Muscle of leg (tissue), 11 donors: Measurements from ENCODE around the gene FKBP2. TPM values are rescaled to one million over a fixed set of nuclear protein-coding genes. Genes with fewer than 3 reads are reported as not detected.
"Not testable (repeated sequence)": the region's sequence is repeated elsewhere in the genome, so short reads cannot be mapped to it uniquely, and the experiment has no call there.

Experiments used
- DNase-seq: peaks from one replicate; pipeline ENCODE4 v3.0.0; 2013
- H3K27ac ChIP-seq: one replicate; pipeline ENCODE4 v1.5.1; 2013; ENCODE audit warnings: mild to moderate bottlenecking, low read length, control low read depth
- H3K27me3 ChIP-seq: one replicate; pipeline ENCODE4 v1.6.1; 2013; ENCODE audit warnings: low read length; ENCODE audit not compliant: control insufficient read depth, insufficient read depth
- H3K36me3 ChIP-seq: one replicate; pipeline ENCODE4 v1.6.1; 2013; ENCODE audit warnings: low read length; ENCODE audit not compliant: control insufficient read depth, insufficient read depth
- H3K4me1 ChIP-seq: one replicate; pipeline ENCODE4 v1.6.1; 2013; ENCODE audit warnings: low read length; ENCODE audit not compliant: control insufficient read depth, insufficient read depth
- H3K4me3 ChIP-seq: one replicate; pipeline ENCODE4 v1.5.1; 2013; ENCODE audit warnings: low read length, control low read depth
- H3K9me3 ChIP-seq: replicated peaks from 2 replicates; pipeline ENCODE4 v1.6.1; 2013; ENCODE audit warnings: low read depth, low read length; ENCODE audit not compliant: control insufficient read depth
- WGBS: methylation state at CpG from one replicate; pipeline ENCODE4 v1.1.5; 2013; ENCODE audit warnings: missing lambda C conversion rate; ENCODE audit not compliant: insufficient coverage; 5-methylcytosine and 5-hydroxymethylcytosine counted together
- polyA plus RNA-seq, 8 donors: library from polyadenylated mRNA; unstranded; fragments of 120-200 nt; gene quantifications; one replicate each; pipeline versions ENCODE4 v1.2.1 to v1.2.3, GENCODE V29; 2013; ENCODE audit warnings: inconsistent platforms in 1 of 8, low replicate concordance in 1 of 8; ENCODE audit not compliant: insufficient read length in 8 of 8, insufficient read depth in 1 of 8
- total RNA-seq: library from RNA; stranded (reverse); fragments of 120-200 nt; gene quantifications from one replicate; pipeline ENCODE4 v1.2.4, GENCODE V29; 2013

FKBP2 gene
- total and polyA plus RNA-seq, 9 donors, result 40.4 to 60.6 (median 53.8) TPM

- Histone ChIP-seq H3K9me3 (no peaks in the 10 kb centered on the region), H3K4me3 (peak overlapping the region; percentile 86), H3K27me3 (no peaks in the 10 kb centered on the region), H3K36me3 (peaks cover 47% of the 10 kb centered on the region), H3K4me1 (peaks cover 65% of the 10 kb centered on the region), H3K27ac (peak overlapping the region; percentile 100)
- WGBS, result under 1% methylated on average over 53 of the region's 63 CpGs
- DNase-seq, result peak; percentile 80
These were observed 838 bp downstream of the FKBP2 start for GRCh38 chr11:64241491-64242374.

DNA sequence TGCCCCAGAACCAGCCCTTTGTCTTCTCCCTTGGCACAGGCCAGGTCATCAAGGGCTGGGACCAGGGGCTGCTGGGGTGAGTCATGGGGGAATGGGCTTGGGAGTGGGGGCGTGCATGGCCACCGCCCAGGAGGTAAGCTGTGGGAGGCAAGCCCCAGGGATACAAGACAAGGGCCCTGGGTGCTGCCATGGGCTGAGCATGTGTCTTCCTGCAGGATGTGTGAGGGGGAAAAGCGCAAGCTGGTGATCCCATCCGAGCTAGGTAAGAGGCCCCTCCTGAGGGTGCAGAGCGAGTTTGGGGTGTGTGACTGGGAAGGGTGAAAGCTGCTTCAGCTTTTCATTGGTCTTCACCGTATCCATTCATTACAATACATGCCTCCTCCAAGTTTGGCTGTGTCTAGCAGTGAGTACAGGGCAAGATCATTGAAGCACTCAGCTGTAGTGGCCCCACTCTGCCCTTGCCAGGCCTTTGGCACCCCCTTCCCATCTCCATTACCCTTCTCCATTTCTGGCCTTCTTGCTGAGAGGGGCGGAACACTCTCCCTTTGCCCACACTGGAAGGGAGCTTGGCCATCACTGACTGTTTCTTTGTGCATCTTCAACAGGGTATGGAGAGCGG is 2.5 kb downstream of the FKBP2 start:
- peaks cover 35% of the 10 kb centered on the region for H3K36me3 ChIP-seq
- peaks cover 70% of the 10 kb centered on the region for H3K4me1 ChIP-seq
- no peak overlapping the region for H3K27ac ChIP-seq
- DNase-seq, result no peak
- no peaks in the 10 kb centered on the region for H3K9me3 ChIP-seq
- no peak overlapping the region for H3K4me3 ChIP-seq
- H3K27me3 ChIP-seq, result no peaks in the 10 kb centered on the region
- WGBS, result 89% methylated on average over 4 of the region's 8 CpGs

DNA sequence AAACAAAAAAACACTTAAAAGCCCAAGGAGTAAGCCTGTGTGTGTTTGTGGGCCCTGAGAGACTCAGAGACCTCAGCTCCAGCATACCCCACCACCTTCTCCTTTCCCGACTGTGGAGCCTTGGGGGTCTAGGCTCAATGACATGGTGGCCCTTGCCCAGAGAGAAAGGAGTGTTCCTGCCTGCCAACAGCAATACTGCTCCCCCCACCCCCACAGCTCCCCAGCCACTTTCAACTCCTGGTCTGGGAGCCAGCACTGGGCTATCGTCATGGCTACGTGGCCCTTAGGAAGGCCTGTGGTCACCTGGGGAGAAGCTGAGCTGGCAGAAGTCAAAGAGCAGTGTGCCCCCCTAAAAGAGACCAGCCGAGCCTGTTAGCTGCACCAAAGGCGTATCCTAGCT is 3.2 kb downstream of the FKBP2 start:
- no peak overlapping the region for H3K27ac ChIP-seq
- WGBS, result 58% methylated on average over 2 of the region's 5 CpGs

GRCh38 chr11:64244966-64245365 is 4.1 kb downstream of the FKBP2 start:
- WGBS, result 43% methylated on average over 1 of the region's 6 CpGs
- no peaks in the 10 kb centered on the region for H3K9me3 ChIP-seq
- peak overlapping the region; percentile 78 for H3K4me3 ChIP-seq
- no peak for DNase-seq
- peaks cover 67% of the 10 kb centered on the region for H3K4me1 ChIP-seq
- peaks cover 24% of the 10 kb centered on the region for H3K36me3 ChIP-seq
- peak overlapping the region; percentile 94 for H3K27ac ChIP-seq
- no peaks in the 10 kb centered on the region for H3K27me3 ChIP-seq

More for the DNA sequence above, 3.2 kb downstream of the FKBP2 start:
- no peak overlapping the region for H3K4me3 ChIP-seq
- H3K4me1 ChIP-seq, result peaks cover 67% of the 10 kb centered on the region
- no peaks in the 10 kb centered on the region for H3K27me3 ChIP-seq
- no peaks in the 10 kb centered on the region for H3K9me3 ChIP-seq
- peaks cover 28% of the 10 kb centered on the region for H3K36me3 ChIP-seq
- no peak for DNase-seq

DNA sequence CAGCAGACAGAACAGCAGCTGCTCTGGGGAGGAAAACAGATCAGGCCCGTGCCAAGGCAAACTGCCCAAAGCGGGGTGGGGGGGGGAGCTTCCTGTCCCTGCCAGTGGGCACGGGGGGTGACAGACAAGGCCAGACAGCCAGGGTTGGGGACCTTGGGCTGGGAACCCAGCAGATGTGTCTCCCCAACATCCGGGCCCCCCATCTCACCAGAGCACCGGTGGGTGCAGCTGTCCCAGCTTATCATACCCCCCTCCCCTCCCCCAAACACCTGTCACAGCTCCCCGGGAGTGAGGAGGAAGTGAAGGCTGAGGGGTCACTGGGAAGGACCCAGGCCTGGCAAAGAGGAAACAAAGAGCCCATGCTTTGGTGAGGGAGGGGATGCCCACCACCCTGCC is 4.5 kb downstream of the FKBP2 start:
- peaks cover 24% of the 10 kb centered on the region for H3K36me3 ChIP-seq
- H3K4me3 ChIP-seq, result peak overlapping the region; percentile 78
- peaks cover 67% of the 10 kb centered on the region for H3K4me1 ChIP-seq
- H3K9me3 ChIP-seq, result no peaks in the 10 kb centered on the region
- peak overlapping the region; percentile 94 for H3K27ac ChIP-seq
- WGBS, result no CpG with 5 or more reads among the region's 6 CpGs
- H3K27me3 ChIP-seq, result no peaks in the 10 kb centered on the region
- DNase-seq, result peak; percentile 87

GRCh38 chr11:64245797-64246620 is 5.1 kb downstream of the FKBP2 start:
- no peaks in the 10 kb centered on the region for H3K9me3 ChIP-seq
- under 1% methylated on average over 40 of the region's 46 CpGs for WGBS
- no peak for DNase-seq
- peak overlapping the region; percentile 94 for H3K27ac ChIP-seq
- H3K4me1 ChIP-seq, result peaks cover 70% of the 10 kb centered on the region
- peak overlapping the region; percentile 78 for H3K4me3 ChIP-seq
- no peaks in the 10 kb centered on the region for H3K27me3 ChIP-seq
- H3K36me3 ChIP-seq, result peaks cover 24% of the 10 kb centered on the region

GRCh38 chr11:64246621-64246870 is 5.7 kb downstream of the FKBP2 start:
- peak overlapping the region; percentile 94 for H3K27ac ChIP-seq

GRCh38 chr11:64246871-64247728 is 6.2 kb downstream of the FKBP2 start, which contains the start of gene PPP1R14B:
Gene PPP1R14B (minus strand): TSS chr11:64246943. CDS start chr11:64246673, 270 bp downstream.
- Histone ChIP-seq H3K4me3 (peak within 1 kb of the TSS; percentile 78), H3K27me3 (no peaks in the 10 kb centered on the region), H3K4me1 (peaks cover 75% of the 10 kb centered on the region), H3K9me3 (no peaks in the 10 kb centered on the region), H3K36me3 (peaks cover 24% of the 10 kb centered on the region), H3K27ac (peak within 1 kb of the TSS; percentile 98)
- DNase-seq, result peak; percentile 95
- WGBS, result 2% methylated on average over 54 of the region's 74 CpGs

More at GRCh38 chr11:64246621-64246870, 5.7 kb downstream of the FKBP2 start:
- H3K27me3 ChIP-seq, DNase-seq, H3K9me3 ChIP-seq: not testable (repeated sequence)
- WGBS, result 0% methylated on average over 43 of the region's 43 CpGs
- Histone ChIP-seq H3K4me1 (peaks cover 72% of the 10 kb centered on the region), H3K36me3 (peaks cover 24% of the 10 kb centered on the region), H3K4me3 (peak overlapping the region; percentile 78)

- H3K27me3 ChIP-seq, result no peaks in the 10 kb centered on the region
- peak overlapping the region; percentile 65 for H3K27ac ChIP-seq
- 12% methylated on average over 20 of the region's 31 CpGs for WGBS
- peaks cover 20% of the 10 kb centered on the region for H3K36me3 ChIP-seq
- no peaks in the 10 kb centered on the region for H3K9me3 ChIP-seq
- no peak for DNase-seq
- H3K4me1 ChIP-seq, result peaks cover 74% of the 10 kb centered on the region
- peak overlapping the region; percentile 63 for H3K4me3 ChIP-seq
These were observed 7.0 kb downstream of the FKBP2 start for GRCh38 chr11:64247729-64248531.
